ENCODE results near the gene UCN.
"Not testable (repeated sequence)": the region's sequence is repeated elsewhere in the genome, so short reads cannot be mapped to it uniquely, and the experiment has no call there.

The UCN gene

GRCh38 chr2:27285481-27285880 is 22.8 kb downstream of the UCN start:
- in situ Hi-C loops (cut with MboI; ENCODE audit: low sequenced_read_pairs) = no loop called here

GRCh38 chr2:27284996-27285395 is 23.2 kb downstream of the UCN start:
- in situ Hi-C loops (cut with MboI; ENCODE audit: low sequenced_read_pairs) = no loop called here

GRCh38 chr2:27282892-27283291 is 25.4 kb downstream of the UCN start:
- in situ Hi-C loops (cut with MboI; ENCODE audit: low sequenced_read_pairs) = no loop called here

- in situ Hi-C loops (cut with MboI; ENCODE audit: low sequenced_read_pairs) = no loop called here
These were observed 26.2 kb downstream of the UCN start, which contains the start of gene TRIM54 for GRCh38 chr2:27281855-27282559. TSS of gene TRIM54 (plus strand) at chr2:27282429. CDS start at chr2:27282732, 303 bp downstream.

- in situ Hi-C loops (cut with MboI; ENCODE audit: low sequenced_read_pairs) = no loop called here
These were observed 26.8 kb downstream of the UCN start for GRCh38 chr2:27281442-27281841.

GRCh38 chr2:27280826-27281225 is 27.4 kb downstream of the UCN start:
- in situ Hi-C loops (cut with MboI; ENCODE audit: low sequenced_read_pairs) = no loop called here

- in situ Hi-C loops (cut with MboI; ENCODE audit: low sequenced_read_pairs) = no loop called here
These were observed 30.2 kb downstream of the UCN start for GRCh38 chr2:27278010-27278409.

GRCh38 chr2:27275211-27276150 is 32.8 kb downstream of the UCN start, which contains the start of gene DNAJC5G:
TSS of gene DNAJC5G (plus strand) at chr2:27275433. CDS start at chr2:27276729, 1,296 bp downstream.
- in situ Hi-C loops (cut with MboI; ENCODE audit: low sequenced_read_pairs) = no loop called here

- in situ Hi-C loops (cut with MboI; ENCODE audit: low sequenced_read_pairs) = not testable (repeated sequence)
These were observed 35.4 kb downstream of the UCN start for GRCh38 chr2:27272537-27273522.

- in situ Hi-C loops (cut with MboI; ENCODE audit: low sequenced_read_pairs) = no loop called here
These were observed 36.5 kb downstream of the UCN start for GRCh38 chr2:27271631-27272340.

GRCh38 chr2:27270670-27271069 is 37.6 kb downstream of the UCN start:
- in situ Hi-C loops (cut with MboI; ENCODE audit: low sequenced_read_pairs) = no loop called here

GRCh38 chr2:27270131-27270530 is 38.1 kb downstream of the UCN start:
- in situ Hi-C loops (cut with MboI; ENCODE audit: low sequenced_read_pairs) = no loop called here

- in situ Hi-C loops (cut with MboI; ENCODE audit: low sequenced_read_pairs) = not testable (repeated sequence)
These were observed 39.9 kb downstream of the UCN start for GRCh38 chr2:27268296-27268695.

- in situ Hi-C loops (cut with MboI; ENCODE audit: low sequenced_read_pairs) = no loop called here
These were observed 42.7 kb downstream of the UCN start for GRCh38 chr2:27265536-27265870.

- in situ Hi-C loops (cut with MboI; ENCODE audit: low sequenced_read_pairs) = no loop called here
These were observed 43.3 kb downstream of the UCN start for GRCh38 chr2:27264753-27265535.

- in situ Hi-C loops (cut with MboI; ENCODE audit: low sequenced_read_pairs) = no loop called here
These were observed 43.9 kb downstream of the UCN start for GRCh38 chr2:27264253-27264752.

GRCh38 chr2:27263287-27264252 is 44.7 kb downstream of the UCN start:
- in situ Hi-C loops (cut with MboI; ENCODE audit: low sequenced_read_pairs) = no loop called here

Data from hTERT RPE-1 (cell line).